GM23248 (cell line): ENCODE results near the gene NEK6.

Source experiments
- EZH2 ChIP-seq: fragments of 200-600 bp; sonication (generic); IDR thresholded peaks from 2 replicates; pipeline ENCODE4 v1.6.1; 2018; ENCODE audit warnings: antibody characterized with exemption, mild to moderate bottlenecking; ENCODE audit not compliant: insufficient read depth, poor library complexity, severe bottlenecking
- EZH2phosphoT487 ChIP-seq: fragments of 200-600 bp; sonication (generic); IDR thresholded peaks from 2 replicates; pipeline ENCODE4 v1.6.1; 2018; ENCODE audit warnings: antibody characterized with exemption, moderate library complexity, mild to moderate bottlenecking, low read depth; ENCODE audit not compliant: insufficient read depth

DNA sequence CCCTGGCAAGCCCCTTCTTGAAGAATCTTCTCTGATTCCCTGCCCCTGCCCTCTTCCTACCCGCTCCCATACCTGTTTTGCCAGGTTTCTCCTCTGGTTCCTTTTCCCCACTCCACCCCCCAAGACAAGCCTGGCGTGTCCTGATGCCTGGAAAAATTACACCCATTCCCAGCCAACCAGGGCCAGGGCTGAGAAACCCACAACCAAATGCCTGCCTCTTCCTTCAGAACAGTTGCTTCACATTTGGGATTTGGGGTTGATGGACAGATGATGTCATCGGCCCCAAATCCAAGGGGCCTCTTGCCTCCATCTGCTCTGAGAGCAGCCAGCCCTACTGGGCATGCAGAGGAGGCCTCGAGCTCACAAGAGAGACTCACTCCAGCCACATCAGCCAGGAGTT, 8.8 kb upstream of the NEK6 start:
- TF ChIP-seq EZH2 (no peak), EZH2phosphoT487 (no peak)
